GM13976 (cell line): ENCODE results near the gene SLC26A2.

Experiments
- DNase-seq: peaks from one replicate; pipeline ENCODE4 v3.0.0; 2012; ENCODE audit warnings: low spot score
- in situ Hi-C: fragments of 300-500 bp; cut with MboI; formaldehyde crosslinking; loops from one replicate; pipeline ENCODE4 v1.12.0; 2022; ENCODE audit warnings: low sequenced_read_pairs, mixed read lengths, inconsistent platforms; ENCODE audit not compliant: unreplicated experiment
- TF ChIP-seq, protein P1 (sequence below): IDR thresholded peaks from 2 replicates; pipeline ENCODE4 v1.5.1; 2012; ENCODE audit warnings: borderline replicate concordance, mild to moderate bottlenecking; ENCODE audit not compliant: insufficient read depth; ENCODE audit errors: extremely low read depth, missing control alignments, control extremely low read depth

Gene SLC26A2

GRCh38 chr5:150000990-150001659 lies 40.6 kb downstream of the SLC26A2 start:
- in situ Hi-C loops: loop anchor here (5.0 kb wide), 1 partner anchor 364 kb away; no protein-coding TSS in a partner anchor
- DNase-seq: peak; percentile 41
- TF ChIP-seq, protein P1, sequence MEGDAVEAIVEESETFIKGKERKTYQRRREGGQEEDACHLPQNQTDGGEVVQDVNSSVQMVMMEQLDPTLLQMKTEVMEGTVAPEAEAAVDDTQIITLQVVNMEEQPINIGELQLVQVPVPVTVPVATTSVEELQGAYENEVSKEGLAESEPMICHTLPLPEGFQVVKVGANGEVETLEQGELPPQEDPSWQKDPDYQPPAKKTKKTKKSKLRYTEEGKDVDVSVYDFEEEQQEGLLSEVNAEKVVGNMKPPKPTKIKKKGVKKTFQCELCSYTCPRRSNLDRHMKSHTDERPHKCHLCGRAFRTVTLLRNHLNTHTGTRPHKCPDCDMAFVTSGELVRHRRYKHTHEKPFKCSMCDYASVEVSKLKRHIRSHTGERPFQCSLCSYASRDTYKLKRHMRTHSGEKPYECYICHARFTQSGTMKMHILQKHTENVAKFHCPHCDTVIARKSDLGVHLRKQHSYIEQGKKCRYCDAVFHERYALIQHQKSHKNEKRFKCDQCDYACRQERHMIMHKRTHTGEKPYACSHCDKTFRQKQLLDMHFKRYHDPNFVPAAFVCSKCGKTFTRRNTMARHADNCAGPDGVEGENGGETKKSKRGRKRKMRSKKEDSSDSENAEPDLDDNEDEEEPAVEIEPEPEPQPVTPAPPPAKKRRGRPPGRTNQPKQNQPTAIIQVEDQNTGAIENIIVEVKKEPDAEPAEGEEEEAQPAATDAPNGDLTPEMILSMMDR: no peak

GRCh38 chr5:150001660-150002486 lies 41.3 kb downstream of the SLC26A2 start:
- in situ Hi-C loops: loop anchor here (5.0 kb wide), 1 partner anchor 365 kb away; no protein-coding TSS in a partner anchor
- DNase-seq: peak; percentile 73
- TF ChIP-seq, protein P1: peak; percentile 15

DNA sequence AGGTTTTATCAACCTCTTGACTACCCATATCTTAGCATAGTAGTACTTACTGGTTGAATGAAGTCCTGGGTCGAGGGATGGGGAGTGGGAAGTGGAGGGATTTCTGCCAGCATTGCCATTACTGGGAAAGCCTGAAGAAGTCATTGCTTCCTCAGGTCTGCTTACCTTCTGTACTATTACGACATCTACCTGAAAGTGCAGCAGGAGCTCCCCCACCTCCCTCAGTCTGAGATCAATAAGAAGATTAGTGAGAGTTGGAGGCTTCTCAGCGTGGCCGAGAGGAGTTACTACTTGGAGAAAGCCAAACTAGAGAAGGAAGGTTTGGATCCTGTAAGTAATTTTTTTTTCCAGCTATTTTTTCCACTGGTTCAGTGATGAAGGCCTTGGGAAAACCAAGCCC lies 45.8 kb downstream of the SLC26A2 start:
- TF ChIP-seq, protein P1: no peak
- in situ Hi-C loops: no loop called here
- no peak for DNase-seq

DNA sequence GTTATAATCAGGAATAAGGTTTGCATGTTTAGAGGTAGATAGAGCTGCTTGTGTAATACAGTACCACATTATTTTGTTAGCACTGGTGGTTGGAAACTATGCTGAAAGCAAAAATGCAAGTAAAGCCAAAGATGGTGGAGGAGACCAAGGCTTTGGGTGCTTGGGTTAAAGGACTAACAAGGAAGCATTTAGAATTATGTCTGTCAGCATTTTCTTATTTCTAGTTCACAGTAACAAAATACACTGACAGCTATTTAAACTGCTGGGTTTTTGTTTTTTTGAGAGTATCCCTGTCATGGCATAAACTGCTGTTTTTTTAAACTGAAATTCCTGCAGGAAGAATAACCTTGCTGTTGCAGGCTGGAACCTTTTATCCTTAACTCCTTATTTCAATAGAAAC lies 46.5 kb downstream of the SLC26A2 start:
- TF ChIP-seq, protein P1: no peak
- DNase-seq: no peak
- in situ Hi-C loops: no loop called here

DNA sequence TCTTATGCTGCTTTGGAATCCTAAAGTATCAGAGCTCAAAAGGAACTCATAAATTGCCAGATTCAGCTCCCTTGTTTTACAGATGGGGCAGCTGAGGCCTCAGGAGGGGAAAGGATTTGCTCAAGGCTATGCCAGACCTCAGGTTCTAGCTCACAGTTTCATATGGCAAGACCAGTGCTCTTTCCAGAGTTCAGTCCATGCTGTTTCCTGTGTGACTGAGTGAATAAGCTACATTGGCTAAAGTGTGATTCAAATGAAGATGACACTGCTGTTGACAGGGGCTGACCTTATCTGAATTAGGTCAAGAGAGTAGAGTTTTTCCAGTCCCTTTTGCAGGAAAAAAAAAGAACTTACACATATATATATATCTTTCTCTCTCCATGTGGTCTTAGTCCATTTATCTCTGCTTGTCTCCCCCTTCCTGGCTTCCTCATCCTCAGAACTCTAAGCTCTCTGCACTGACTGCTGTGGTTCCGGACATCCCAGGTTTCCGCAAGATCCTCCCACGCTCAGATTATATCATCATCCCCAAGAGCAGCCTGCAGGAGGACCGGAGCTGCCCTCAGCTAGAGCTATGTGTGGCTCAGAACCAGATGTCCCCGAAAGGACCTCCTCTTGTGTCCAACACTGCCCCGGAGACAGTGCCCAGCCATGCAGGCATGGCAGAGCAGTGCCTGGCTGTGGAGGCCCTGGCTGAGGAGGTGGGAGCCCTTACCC lies 49.3 kb downstream of the SLC26A2 start:
- in situ Hi-C loops: no loop called here
- TF ChIP-seq, protein P1: no peak
- DNase-seq: no peak

DNA sequence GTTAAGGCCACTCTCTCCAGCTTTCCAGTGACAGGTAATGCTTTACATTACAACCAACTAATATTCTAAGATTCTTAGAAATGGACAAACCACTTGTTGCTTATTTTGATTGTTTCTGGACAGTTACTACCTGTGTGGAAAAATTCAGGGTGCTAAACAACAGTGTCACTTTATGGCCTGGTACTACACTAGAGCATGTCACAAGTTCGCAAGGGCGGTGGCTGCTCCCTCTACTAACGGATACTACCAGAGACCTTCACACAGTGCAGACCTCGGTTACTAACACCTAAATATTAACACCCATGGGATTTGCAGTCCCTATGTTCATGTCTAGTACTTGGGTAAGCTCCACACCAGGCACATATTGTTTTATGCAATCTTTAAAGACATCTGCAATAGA lies 53.4 kb downstream of the SLC26A2 start:
- DNase-seq: no peak
- TF ChIP-seq, protein P1: no peak
- in situ Hi-C loops: no loop called here
